ENCODE results near the gene FASTKD2. TPM values are rescaled to one million over a fixed set of nuclear protein-coding genes. Genes with fewer than 3 reads are reported as not detected.

FASTKD2 gene
- total RNA-seq, 2 donors from 2014 or later: 21.0 to 27.8 TPM

GRCh38 chr2:206831442-206831995 is 66.1 kb downstream of the FASTKD2 start:
- Mint-ChIP-seq H3K36me3 (ENCODE audit: low read depth) (no peaks in the 10 kb centered on the region), H3K27ac (no peak overlapping the region), H3K27me3 (no peaks in the 10 kb centered on the region), H3K4me3 (no peak overlapping the region), H3K4me1 (no peaks in the 10 kb centered on the region)
- ATAC-seq (no peak), DNase-seq (no peak)
- no peaks in the 10 kb centered on the region for H3K9me3 ChIP-seq (ENCODE audit: control insufficient read depth, low read length, poor library complexity, severe bottlenecking)

DNA sequence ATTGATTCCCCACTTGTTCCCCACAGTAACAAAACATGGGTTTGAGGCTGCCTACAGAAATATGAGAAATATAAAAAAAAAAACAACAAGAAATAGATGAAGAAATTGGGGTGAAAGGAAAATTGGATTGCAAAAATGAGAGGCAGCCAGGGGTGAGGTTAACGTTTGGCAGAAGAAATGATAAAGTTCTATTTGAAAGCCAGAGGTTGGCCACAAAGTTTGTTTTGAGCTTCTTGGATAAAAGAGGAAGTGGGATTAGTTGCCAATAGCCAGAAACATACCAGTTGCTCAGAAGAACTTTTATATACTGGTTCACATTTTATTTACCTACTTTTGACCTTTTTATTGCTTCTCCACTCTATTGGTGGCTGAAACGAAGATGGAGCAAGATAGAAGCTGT is 67.5 kb downstream of the FASTKD2 start:
- Mint-ChIP-seq H3K27me3 (no peaks in the 10 kb centered on the region), H3K36me3 (ENCODE audit: low read depth) (no peaks in the 10 kb centered on the region), H3K4me3 (no peak overlapping the region), H3K27ac (no peak overlapping the region), H3K4me1 (no peaks in the 10 kb centered on the region)
- ATAC-seq: no peak
- DNase-seq: no peak
- H3K9me3 ChIP-seq (ENCODE audit: control insufficient read depth, low read length, poor library complexity, severe bottlenecking): no peaks in the 10 kb centered on the region

DNA sequence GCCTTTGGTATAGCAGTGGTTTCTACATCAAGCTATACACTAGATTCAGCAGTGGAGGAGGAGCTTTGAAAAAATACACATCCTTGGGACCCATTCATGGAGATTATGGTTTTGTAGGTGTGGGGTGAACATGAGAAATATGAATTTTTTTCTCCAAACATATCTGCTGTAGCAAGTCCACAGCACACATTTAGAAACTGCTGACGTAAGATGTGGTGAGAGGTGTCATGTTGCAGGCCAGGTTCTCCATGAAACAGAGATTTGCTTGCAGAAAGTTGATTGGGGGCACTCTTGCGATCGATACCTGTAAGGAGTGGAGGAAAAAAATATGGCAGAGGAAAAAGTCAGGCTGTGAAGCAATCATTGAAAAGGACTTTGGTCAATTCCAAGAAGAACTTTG is 67.9 kb downstream of the FASTKD2 start:
- Mint-ChIP-seq H3K36me3 (ENCODE audit: low read depth) (no peaks in the 10 kb centered on the region), H3K27ac (no peak overlapping the region), H3K4me3 (no peak overlapping the region), H3K4me1 (no peaks in the 10 kb centered on the region), H3K27me3 (no peaks in the 10 kb centered on the region)
- no peak for ATAC-seq
- no peaks in the 10 kb centered on the region for H3K9me3 ChIP-seq (ENCODE audit: control insufficient read depth, low read length, poor library complexity, severe bottlenecking)
- DNase-seq: no peak

- H3K9me3 ChIP-seq (ENCODE audit: control insufficient read depth, low read length, poor library complexity, severe bottlenecking): no peaks in the 10 kb centered on the region
- Mint-ChIP-seq H3K36me3 (ENCODE audit: low read depth) (no peaks in the 10 kb centered on the region), H3K4me1 (no peaks in the 10 kb centered on the region), H3K27ac (no peak overlapping the region), H3K27me3 (peaks cover 6% of the 10 kb centered on the region), H3K4me3 (no peak overlapping the region)
- ATAC-seq (no peak), DNase-seq (no peak)
Observed at GRCh38 chr2:206836722-206837121, 71.3 kb downstream of the FASTKD2 start.

DNA sequence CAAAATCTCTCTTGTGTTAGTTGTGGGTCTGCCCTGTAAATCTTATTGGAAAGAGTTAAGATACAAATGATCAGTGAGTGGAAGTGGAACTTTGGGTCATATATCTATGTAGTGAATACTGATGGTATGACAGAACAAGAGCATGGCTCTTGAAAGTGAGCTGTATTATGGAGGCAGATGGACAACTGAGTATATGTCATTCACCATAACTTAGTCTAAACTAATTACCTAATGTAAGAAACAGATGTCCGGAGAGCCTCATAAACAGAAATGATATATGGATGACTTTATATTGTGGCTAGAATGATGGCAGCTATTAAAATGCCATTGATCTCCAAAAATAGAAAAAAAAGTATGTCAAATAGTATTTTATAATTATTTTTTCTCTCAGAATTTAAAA is 72.4 kb downstream of the FASTKD2 start:
- Mint-ChIP-seq H3K27ac (no peak overlapping the region), H3K4me1 (no peaks in the 10 kb centered on the region), H3K4me3 (no peak overlapping the region), H3K27me3 (peaks cover 6% of the 10 kb centered on the region), H3K36me3 (ENCODE audit: low read depth) (no peaks in the 10 kb centered on the region)
- ATAC-seq (no peak), DNase-seq (no peak)
- no peaks in the 10 kb centered on the region for H3K9me3 ChIP-seq (ENCODE audit: control insufficient read depth, low read length, poor library complexity, severe bottlenecking)

- Mint-ChIP-seq H3K36me3 (ENCODE audit: low read depth) (no peaks in the 10 kb centered on the region), H3K27me3 (peaks cover 6% of the 10 kb centered on the region), H3K27ac (no peak overlapping the region), H3K4me1 (no peaks in the 10 kb centered on the region), H3K4me3 (no peak overlapping the region)
- no peak for ATAC-seq
- no peaks in the 10 kb centered on the region for H3K9me3 ChIP-seq (ENCODE audit: control insufficient read depth, low read length, poor library complexity, severe bottlenecking)
- no peak for DNase-seq
Observed at GRCh38 chr2:206838690-206839089, 73.3 kb downstream of the FASTKD2 start.

- no peak for ATAC-seq
- DNase-seq: no peak
- Mint-ChIP-seq H3K4me3 (no peak overlapping the region), H3K27me3 (peaks cover 6% of the 10 kb centered on the region), H3K4me1 (no peaks in the 10 kb centered on the region), H3K27ac (no peak overlapping the region), H3K36me3 (ENCODE audit: low read depth) (no peaks in the 10 kb centered on the region)
- no peaks in the 10 kb centered on the region for H3K9me3 ChIP-seq (ENCODE audit: control insufficient read depth, low read length, poor library complexity, severe bottlenecking)
Observed at GRCh38 chr2:206840999-206841398, 75.6 kb downstream of the FASTKD2 start.

Other genes starting within 250 kb of the FASTKD2 start
- gene FAM237A, start 123.1 kb upstream of the FASTKD2 start, total RNA-seq: not detected
- under 1 TPM in 1 of 2 donors, not detected in 1; 0.23 TPM for gene DYTN, start 47.2 kb upstream of the FASTKD2 start, total RNA-seq
- gene MDH1B, start 278 bp upstream of the FASTKD2 start, total RNA-seq: not detected
- under 1 TPM in 1 of 2 donors, not detected in 1; 0.22 TPM for gene CPO, start 173.9 kb downstream of the FASTKD2 start, total RNA-seq

All from T-helper 17 cell (primary cell).